Measurements from ENCODE around the gene NEGR1.
A peak's percentile ranks its signal among the peaks of the same experiment; 100 is the strongest.

NEGR1 gene

GRCh38 chr1:71949681-71950080, 332.7 kb downstream of the NEGR1 start:
- TF ChIP-seq CTCF (IDR thresholded peaks at IDR 0.05; ENCODE audit: low read depth, low read length): no peak
- no peak overlapping the region for H3K4me3 ChIP-seq (ENCODE audit: low read depth, low read length)
- no peak for DNase-seq (ENCODE audit: low read depth, low spot score)
- in situ Hi-C loops (cut with HindIII; ENCODE audit: low sequenced_read_pairs): no loop called here

- no peak for TF ChIP-seq CTCF (IDR thresholded peaks at IDR 0.05; ENCODE audit: low read depth, low read length)
- in situ Hi-C loops (cut with HindIII; ENCODE audit: low sequenced_read_pairs): no loop called here
- no peak overlapping the region for H3K4me3 ChIP-seq (ENCODE audit: low read depth, low read length)
- no peak for DNase-seq (ENCODE audit: low read depth, low spot score)
Observed at GRCh38 chr1:71948561-71948960, 333.8 kb downstream of the NEGR1 start.

GRCh38 chr1:71944006-71944405, 338.3 kb downstream of the NEGR1 start:
- H3K4me3 ChIP-seq (ENCODE audit: low read depth, low read length): no peak overlapping the region
- no peak for TF ChIP-seq CTCF (IDR thresholded peaks at IDR 0.05; ENCODE audit: low read depth, low read length)
- in situ Hi-C loops (cut with HindIII; ENCODE audit: low sequenced_read_pairs): no loop called here
- DNase-seq (ENCODE audit: low read depth, low spot score): no peak

GRCh38 chr1:71940261-71940660, 342.1 kb downstream of the NEGR1 start:
- in situ Hi-C loops (cut with HindIII; ENCODE audit: low sequenced_read_pairs): no loop called here
- no peak for TF ChIP-seq CTCF (IDR thresholded peaks at IDR 0.05; ENCODE audit: low read depth, low read length)
- DNase-seq (ENCODE audit: low read depth, low spot score): no peak
- no peak overlapping the region for H3K4me3 ChIP-seq (ENCODE audit: low read depth, low read length)

- in situ Hi-C loops (cut with HindIII; ENCODE audit: low sequenced_read_pairs): no loop called here
- H3K4me3 ChIP-seq (ENCODE audit: low read depth, low read length): no peak overlapping the region
- DNase-seq (ENCODE audit: low read depth, low spot score): no peak
- TF ChIP-seq CTCF (IDR thresholded peaks at IDR 0.05; ENCODE audit: low read depth, low read length): no peak
Observed at GRCh38 chr1:71930511-71930910, 351.8 kb downstream of the NEGR1 start.

GRCh38 chr1:71921935-71922559, 360.3 kb downstream of the NEGR1 start:
- in situ Hi-C loops (cut with HindIII; ENCODE audit: low sequenced_read_pairs): no loop called here

More at GRCh38 chr1:71921935-71922559, 360.3 kb downstream of the NEGR1 start:
- TF ChIP-seq CTCF (IDR thresholded peaks at IDR 0.05; ENCODE audit: low read depth, low read length): peak; percentile 12
- DNase-seq (ENCODE audit: low read depth, low spot score): no peak
- no peak overlapping the region for H3K4me3 ChIP-seq (ENCODE audit: low read depth, low read length)
